Measurements from ENCODE around the gene CCL1. TPM values are rescaled to one million over a fixed set of nuclear protein-coding genes. Genes with fewer than 3 reads are reported as not detected.
A peak's percentile ranks its signal among the peaks of the same experiment; 100 is the strongest.

Gene CCL1, protein sequence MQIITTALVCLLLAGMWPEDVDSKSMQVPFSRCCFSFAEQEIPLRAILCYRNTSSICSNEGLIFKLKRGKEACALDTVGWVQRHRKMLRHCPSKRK
- total RNA-seq (10 to 100 TPM; 52.8 to 55.3 TPM), polyA plus RNA-seq (not detected)

DNA sequence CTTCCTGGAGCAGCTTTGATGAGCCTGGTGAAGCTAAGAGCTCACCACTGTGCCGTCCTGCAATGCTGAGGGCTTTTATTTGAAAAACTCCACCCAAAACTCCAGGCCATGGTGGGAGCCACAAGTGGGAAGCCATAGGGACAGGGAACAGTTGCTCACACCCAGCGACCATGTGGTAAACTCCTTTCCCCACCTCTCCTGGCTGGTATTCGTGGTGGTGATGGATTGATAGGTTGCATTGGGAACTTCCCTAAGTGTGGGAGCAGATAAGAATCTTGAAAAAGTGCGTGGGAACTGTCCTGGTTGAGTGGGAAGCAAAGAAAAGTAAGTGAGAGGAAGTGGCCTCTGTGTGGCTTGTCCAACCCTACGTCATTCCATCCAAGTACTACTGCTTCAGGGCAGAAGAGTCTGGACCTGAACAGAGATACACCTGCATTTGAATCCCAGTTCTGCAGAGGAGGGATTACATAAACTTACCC is at the start of gene CCL1:
Gene CCL1, minus strand, starts transcription at position 51 of the 479 bp plus-strand sequence. CDS start 72 bp downstream, outside the sequence.
- Histone ChIP-seq H3K4me3 (ENCODE audit: low read length) (no peak within 1 kb of the TSS), H3K36me3 (ENCODE audit: insufficient read depth, low read length) (no peaks in the 10 kb centered on the region), H3K9me3 (ENCODE audit: low read length) (no peaks in the 10 kb centered on the region), H3K4me1 (ENCODE audit: insufficient read depth, low read length) (no peaks in the 10 kb centered on the region), H3K27ac (ENCODE audit: low read depth, low read length) (no peak within 1 kb of the TSS), H3K27me3 (ENCODE audit: insufficient read depth, low read length, poor library complexity, severe bottlenecking) (no peaks in the 10 kb centered on the region)
- Mint-ChIP-seq H3K27me3 (peaks cover 10 to 54% of the 10 kb centered on the region in 2 donors), H3K4me3 (no peak within 1 kb of the TSS), H3K9me3 (no peaks in the 10 kb centered on the region), H3K4me1 (peaks cover 5 to 7% (median 6%) of the 10 kb centered on the region in 3 donors), H3K27ac (no peak within 1 kb of the TSS), H3K36me3 (no peaks in the 10 kb centered on the region)
- no peak for DNase-seq
- CTCF ChIA-PET, result no interaction called here
- POLR2A ChIA-PET, result no interaction called here

DNA sequence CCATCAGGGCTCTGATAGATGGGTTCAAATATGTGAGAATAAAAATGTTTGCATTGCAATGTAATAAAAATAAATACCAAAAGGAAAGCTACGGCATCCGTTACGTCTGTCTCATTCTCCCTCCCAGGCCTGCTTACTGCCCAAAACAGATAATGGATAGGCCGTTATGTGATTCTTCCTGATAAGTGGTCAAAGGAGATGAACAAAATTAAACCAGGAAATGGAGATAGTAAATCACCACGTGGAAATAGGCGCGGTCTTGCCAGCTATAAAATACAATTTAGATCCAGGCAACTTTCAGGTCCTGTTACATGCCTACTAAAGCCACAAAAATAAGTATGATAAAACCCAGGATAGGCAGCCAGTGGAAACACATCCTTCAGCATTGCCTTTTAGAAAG is 49.5 kb upstream of the CCL1 start:
- peaks cover 22 to 58% of the 10 kb centered on the region in 2 donors for H3K27me3 Mint-ChIP-seq

DNA sequence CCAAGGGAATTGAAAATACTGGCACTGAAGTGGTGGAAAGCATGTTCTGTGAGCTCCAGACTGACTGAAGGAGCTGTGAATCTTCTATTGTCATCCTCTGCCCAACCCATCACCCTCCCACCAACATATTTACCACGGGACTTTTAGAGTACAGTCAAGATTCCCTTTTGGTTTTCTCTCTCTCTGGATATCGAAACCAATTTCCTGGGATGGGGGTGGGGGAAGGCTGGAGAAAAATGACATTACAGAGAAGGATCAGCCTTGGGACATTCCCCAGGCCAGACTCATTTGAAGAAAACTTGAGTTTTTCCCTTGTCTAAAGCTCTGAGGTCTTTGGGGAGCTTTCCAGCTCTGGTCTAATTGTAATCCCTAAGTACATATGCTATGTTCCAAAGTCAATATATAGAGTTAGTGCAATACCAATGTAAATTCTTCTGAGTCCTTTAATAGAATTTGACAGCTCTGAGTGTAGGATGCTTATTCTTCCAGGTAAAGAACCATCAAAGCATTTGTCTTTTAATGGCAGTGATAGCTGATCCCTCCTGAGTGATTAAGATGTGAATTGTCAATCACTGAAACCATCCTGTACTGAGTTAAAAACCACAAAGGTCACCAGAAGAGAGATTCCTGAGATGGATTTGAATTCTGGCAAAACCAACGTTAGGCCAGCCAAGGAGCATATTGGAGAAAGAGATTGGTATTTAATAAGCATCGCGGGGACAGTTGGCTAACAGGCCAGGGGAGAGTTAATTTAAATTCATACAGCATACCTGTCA is 48.8 kb upstream of the CCL1 start:
- POLR2A ChIA-PET, result no interaction called here
- Mint-ChIP-seq H3K4me1 (no peaks in the 10 kb centered on the region), H3K27ac (no peak overlapping the region), H3K4me3 (no peak overlapping the region), H3K36me3 (no peaks in the 10 kb centered on the region), H3K27me3 (peaks cover 22 to 65% of the 10 kb centered on the region in 2 donors), H3K9me3 (no peaks in the 10 kb centered on the region)
- Histone ChIP-seq H3K27me3 (ENCODE audit: insufficient read depth, low read length, poor library complexity, severe bottlenecking) (no peaks in the 10 kb centered on the region), H3K36me3 (ENCODE audit: insufficient read depth, low read length) (no peaks in the 10 kb centered on the region), H3K27ac (ENCODE audit: low read depth, low read length) (no peak overlapping the region), H3K4me3 (ENCODE audit: low read length) (no peak overlapping the region), H3K4me1 (ENCODE audit: insufficient read depth, low read length) (no peaks in the 10 kb centered on the region), H3K9me3 (ENCODE audit: low read length) (no peaks in the 10 kb centered on the region)
- no peak for DNase-seq
- CTCF ChIA-PET, result interaction anchor here (1.0 kb wide), 1 partner anchor 708 kb away, joined by 3 read pairs; no protein-coding TSS in a partner anchor

More for the DNA sequence above, 49.5 kb upstream of the CCL1 start:
- Mint-ChIP-seq H3K9me3 (no peaks in the 10 kb centered on the region), H3K4me3 (no peak overlapping the region), H3K36me3 (no peaks in the 10 kb centered on the region), H3K27ac (no peak overlapping the region), H3K4me1 (no peaks in the 10 kb centered on the region)
- Histone ChIP-seq H3K4me1 (ENCODE audit: insufficient read depth, low read length) (no peaks in the 10 kb centered on the region), H3K27me3 (ENCODE audit: insufficient read depth, low read length, poor library complexity, severe bottlenecking) (no peaks in the 10 kb centered on the region), H3K27ac (ENCODE audit: low read depth, low read length) (no peak overlapping the region), H3K4me3 (ENCODE audit: low read length) (no peak overlapping the region), H3K36me3 (ENCODE audit: insufficient read depth, low read length) (no peaks in the 10 kb centered on the region), H3K9me3 (ENCODE audit: low read length) (no peaks in the 10 kb centered on the region)
- CTCF ChIA-PET, result interaction anchor here (1.0 kb wide), 1 partner anchor 708 kb away, joined by 3 read pairs; no protein-coding TSS in a partner anchor
- no peak for DNase-seq
- POLR2A ChIA-PET, result no interaction called here

DNA sequence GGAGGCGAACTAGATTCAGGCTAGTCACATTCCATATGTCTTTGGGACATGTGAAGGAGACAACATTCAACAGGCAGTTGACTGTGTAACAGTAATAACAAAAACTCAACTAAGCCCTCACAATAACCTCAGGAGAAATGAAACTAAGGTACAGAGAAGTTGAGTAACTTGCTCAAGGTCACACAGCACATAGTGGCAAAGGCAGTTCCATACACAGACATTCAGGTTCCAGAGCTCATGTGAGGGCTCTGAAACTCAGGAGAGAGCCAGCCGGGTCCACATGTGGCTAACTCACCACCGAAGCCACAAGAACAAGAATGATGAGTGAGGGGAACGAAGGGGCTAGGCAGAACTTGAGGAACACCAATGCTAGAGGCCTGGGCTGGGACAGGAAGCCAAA is 46.3 kb upstream of the CCL1 start:
- ChIA-PET CTCF (no interaction called here), POLR2A (no interaction called here)
- no peaks in the 10 kb centered on the region for H3K36me3 Mint-ChIP-seq
- H3K9me3 Mint-ChIP-seq, result no peaks in the 10 kb centered on the region
- H3K4me3 Mint-ChIP-seq, result no peak overlapping the region
- Histone ChIP-seq H3K27ac (ENCODE audit: low read depth, low read length) (no peak overlapping the region), H3K4me1 (ENCODE audit: insufficient read depth, low read length) (no peaks in the 10 kb centered on the region), H3K36me3 (ENCODE audit: insufficient read depth, low read length) (no peaks in the 10 kb centered on the region), H3K9me3 (ENCODE audit: low read length) (no peaks in the 10 kb centered on the region), H3K27me3 (ENCODE audit: insufficient read depth, low read length, poor library complexity, severe bottlenecking) (no peaks in the 10 kb centered on the region), H3K4me3 (ENCODE audit: low read length) (no peak overlapping the region)
- no peak for DNase-seq
- H3K27me3 Mint-ChIP-seq, result peaks cover 18 to 58% of the 10 kb centered on the region in 2 donors
- H3K27ac Mint-ChIP-seq, result no peak overlapping the region
- H3K4me1 Mint-ChIP-seq, result no peaks in the 10 kb centered on the region

DNA sequence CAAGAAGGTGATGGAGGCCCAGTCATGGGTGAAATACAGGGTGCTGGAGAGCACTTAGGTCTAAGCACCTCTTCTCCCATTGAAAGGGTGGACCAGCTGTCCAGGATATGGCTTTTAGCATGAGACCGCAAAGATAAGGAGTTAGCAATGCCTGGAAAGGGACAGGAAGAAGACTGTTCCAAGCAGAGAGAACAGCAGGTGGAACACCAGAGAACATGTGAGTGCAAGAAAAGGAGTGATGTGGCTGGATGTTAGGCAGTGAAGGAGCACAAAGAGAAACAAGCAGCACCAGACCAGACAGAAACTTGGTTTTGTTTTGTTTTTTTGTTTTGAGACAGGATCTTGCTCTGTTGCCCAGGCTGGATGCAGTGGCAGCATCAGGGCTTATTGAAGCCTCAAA is 45.4 kb upstream of the CCL1 start:
- ChIA-PET POLR2A (no interaction called here), CTCF (no interaction called here)
- H3K27ac Mint-ChIP-seq, result peak overlapping the region in 1 of 8 donors; percentile 47

DNA sequence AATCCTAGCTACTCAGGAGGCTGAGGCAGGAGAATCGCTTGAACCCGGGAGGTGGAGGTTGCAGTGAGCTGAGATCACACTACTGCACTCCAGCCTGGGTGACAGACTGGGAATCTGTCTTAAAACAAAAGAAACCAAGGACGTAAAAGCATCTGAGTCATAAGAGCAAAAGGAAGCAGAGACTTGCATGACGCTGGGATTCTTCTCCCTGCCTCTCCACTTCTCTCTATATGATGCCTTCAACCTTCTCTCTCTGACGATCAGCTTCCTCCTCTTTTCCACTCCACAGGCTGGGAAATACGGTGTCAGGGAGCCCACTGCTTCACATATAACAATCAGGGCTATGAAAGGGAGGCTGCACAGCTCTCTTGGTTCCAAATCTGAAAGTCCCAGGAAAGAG is 43.2 kb upstream of the CCL1 start:
- CTCF ChIA-PET, result no interaction called here

More for the DNA sequence above, 45.4 kb upstream of the CCL1 start:
- no peak overlapping the region for H3K27ac ChIP-seq (ENCODE audit: low read depth, low read length)
- no peaks in the 10 kb centered on the region for H3K9me3 ChIP-seq (ENCODE audit: low read length)
- no peak for DNase-seq
- no peaks in the 10 kb centered on the region for H3K36me3 ChIP-seq (ENCODE audit: insufficient read depth, low read length)
- H3K27me3 ChIP-seq (ENCODE audit: insufficient read depth, low read length, poor library complexity, severe bottlenecking), result no peaks in the 10 kb centered on the region
- H3K4me3 ChIP-seq (ENCODE audit: low read length), result no peak overlapping the region
- H3K4me1 Mint-ChIP-seq, result no peaks in the 10 kb centered on the region
- H3K36me3 Mint-ChIP-seq, result no peaks in the 10 kb centered on the region
- H3K4me3 Mint-ChIP-seq, result no peak overlapping the region
- H3K4me1 ChIP-seq (ENCODE audit: insufficient read depth, low read length), result no peaks in the 10 kb centered on the region
- peaks cover 15 to 48% of the 10 kb centered on the region in 2 donors for H3K27me3 Mint-ChIP-seq
- no peaks in the 10 kb centered on the region for H3K9me3 Mint-ChIP-seq

DNA sequence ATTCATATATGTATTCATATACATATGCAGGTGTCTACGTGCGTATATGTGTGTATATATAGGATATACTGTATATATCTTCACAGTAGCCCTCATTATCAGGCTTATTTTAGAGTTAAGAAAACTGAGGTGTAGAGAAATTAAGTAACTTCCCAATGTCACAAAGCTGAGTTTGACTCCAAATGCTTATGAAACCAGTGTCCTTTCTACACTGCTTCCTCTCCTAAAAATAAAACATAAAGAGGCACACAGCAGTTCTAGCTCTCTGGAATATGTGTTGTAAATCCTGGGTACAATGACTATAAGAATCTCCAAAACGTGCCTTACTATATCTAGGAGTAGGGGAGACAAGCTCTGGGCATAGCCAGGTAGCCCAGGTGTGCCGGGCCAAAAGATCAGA is 40.0 kb upstream of the CCL1 start:
- no peak overlapping the region for H3K27ac Mint-ChIP-seq
- H3K36me3 Mint-ChIP-seq, result no peaks in the 10 kb centered on the region
- no peaks in the 10 kb centered on the region for H3K4me1 ChIP-seq (ENCODE audit: insufficient read depth, low read length)
- DNase-seq, result no peak
- no peaks in the 10 kb centered on the region for H3K9me3 ChIP-seq (ENCODE audit: low read length)
- peaks cover 10 to 18% of the 10 kb centered on the region in 2 donors for H3K27me3 Mint-ChIP-seq
- no peak overlapping the region for H3K27ac ChIP-seq (ENCODE audit: low read depth, low read length)
- H3K4me3 Mint-ChIP-seq, result no peak overlapping the region
- no peaks in the 10 kb centered on the region for H3K36me3 ChIP-seq (ENCODE audit: insufficient read depth, low read length)
- CTCF ChIA-PET, result interaction anchor here (1.0 kb wide), 1 partner anchor 42 kb away, joined by 3 read pairs; no protein-coding TSS in a partner anchor
- no peak overlapping the region for H3K4me3 ChIP-seq (ENCODE audit: low read length)
- POLR2A ChIA-PET, result no interaction called here
- no peaks in the 10 kb centered on the region for H3K9me3 Mint-ChIP-seq
- no peaks in the 10 kb centered on the region for H3K4me1 Mint-ChIP-seq
- H3K27me3 ChIP-seq (ENCODE audit: insufficient read depth, low read length, poor library complexity, severe bottlenecking), result no peaks in the 10 kb centered on the region

More for the DNA sequence above, 43.2 kb upstream of the CCL1 start:
- Histone ChIP-seq H3K4me3 (ENCODE audit: low read length) (no peak overlapping the region), H3K27ac (ENCODE audit: low read depth, low read length) (no peak overlapping the region), H3K27me3 (ENCODE audit: insufficient read depth, low read length, poor library complexity, severe bottlenecking) (no peaks in the 10 kb centered on the region), H3K9me3 (ENCODE audit: low read length) (no peaks in the 10 kb centered on the region), H3K36me3 (ENCODE audit: insufficient read depth, low read length) (no peaks in the 10 kb centered on the region), H3K4me1 (ENCODE audit: insufficient read depth, low read length) (no peaks in the 10 kb centered on the region)
- Mint-ChIP-seq H3K4me3 (no peak overlapping the region), H3K27me3 (peaks cover 14 to 38% of the 10 kb centered on the region in 2 donors), H3K9me3 (no peaks in the 10 kb centered on the region), H3K27ac (no peak overlapping the region), H3K36me3 (no peaks in the 10 kb centered on the region), H3K4me1 (no peaks in the 10 kb centered on the region)
- POLR2A ChIA-PET, result no interaction called here
- no peak for DNase-seq

DNA sequence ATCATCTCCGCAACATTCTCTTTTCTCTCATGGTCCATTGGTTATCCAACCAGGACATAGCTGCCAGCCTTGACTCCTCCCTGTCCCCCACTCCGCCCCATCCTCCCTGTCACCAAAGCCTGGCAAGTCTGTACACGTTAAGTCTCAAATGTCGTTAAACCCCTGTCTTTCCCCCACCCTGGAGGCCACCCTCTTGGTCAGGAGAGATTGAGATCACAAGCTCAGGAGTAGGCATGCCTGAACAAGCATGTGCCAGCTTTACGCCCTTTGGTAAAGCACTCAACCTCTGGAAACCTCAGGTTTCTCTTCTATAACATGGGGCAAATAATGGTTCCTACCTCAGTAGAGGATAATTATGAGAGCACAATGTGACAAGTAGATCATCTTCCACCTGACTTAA is 38.1 kb upstream of the CCL1 start:
- H3K27me3 Mint-ChIP-seq, result peaks cover 4 to 7% of the 10 kb centered on the region in 2 donors
- H3K27ac Mint-ChIP-seq, result no peak overlapping the region
- H3K36me3 Mint-ChIP-seq, result no peaks in the 10 kb centered on the region
- no peaks in the 10 kb centered on the region for H3K4me1 Mint-ChIP-seq
- Histone ChIP-seq H3K4me3 (ENCODE audit: low read length) (no peak overlapping the region), H3K27ac (ENCODE audit: low read depth, low read length) (no peak overlapping the region), H3K27me3 (ENCODE audit: insufficient read depth, low read length, poor library complexity, severe bottlenecking) (no peaks in the 10 kb centered on the region), H3K9me3 (ENCODE audit: low read length) (no peaks in the 10 kb centered on the region), H3K36me3 (ENCODE audit: insufficient read depth, low read length) (no peaks in the 10 kb centered on the region), H3K4me1 (ENCODE audit: insufficient read depth, low read length) (no peaks in the 10 kb centered on the region)
- H3K9me3 Mint-ChIP-seq, result no peaks in the 10 kb centered on the region
- POLR2A ChIA-PET, result interaction anchor here (0.6 kb wide), 1 partner anchor 10 kb away, joined by 3 read pairs; no protein-coding TSS in a partner anchor
- H3K4me3 Mint-ChIP-seq, result no peak overlapping the region
- CTCF ChIA-PET, result no interaction called here
- DNase-seq, result no peak

Data from CD8-positive, alpha-beta memory T cell (primary cell).